GM21576 (cell line): Measurements from ENCODE around the gene FABP7.

Experiments
- ATAC-seq: cut with Tn5 transposase; IDR thresholded peaks from one replicate; pipeline ENCODE4 v1.9.1; 2021; ENCODE audit warnings: mild to moderate bottlenecking, moderate library complexity; ENCODE audit not compliant: unreplicated experiment

FABP7 gene

DNA sequence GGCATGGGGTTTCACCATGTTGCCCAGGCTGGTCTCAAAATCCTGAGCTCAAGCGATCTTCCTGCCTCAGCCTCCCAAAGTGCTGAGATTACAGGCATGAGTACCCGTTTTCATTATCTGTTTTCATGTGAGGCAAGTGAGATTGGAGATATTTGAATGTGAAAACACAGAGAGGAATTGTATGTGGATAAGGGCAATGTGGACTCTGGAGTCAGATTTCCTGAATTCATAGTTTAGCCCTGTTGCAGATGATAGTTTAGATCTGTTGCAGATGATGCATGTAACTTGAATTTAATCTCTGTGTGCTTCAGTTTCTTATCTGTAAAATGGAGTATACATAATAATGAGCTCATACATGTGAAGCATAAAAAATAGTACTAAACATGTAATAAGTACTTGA lies 13.2 kb downstream of the FABP7 start:
- no peak for ATAC-seq

DNA sequence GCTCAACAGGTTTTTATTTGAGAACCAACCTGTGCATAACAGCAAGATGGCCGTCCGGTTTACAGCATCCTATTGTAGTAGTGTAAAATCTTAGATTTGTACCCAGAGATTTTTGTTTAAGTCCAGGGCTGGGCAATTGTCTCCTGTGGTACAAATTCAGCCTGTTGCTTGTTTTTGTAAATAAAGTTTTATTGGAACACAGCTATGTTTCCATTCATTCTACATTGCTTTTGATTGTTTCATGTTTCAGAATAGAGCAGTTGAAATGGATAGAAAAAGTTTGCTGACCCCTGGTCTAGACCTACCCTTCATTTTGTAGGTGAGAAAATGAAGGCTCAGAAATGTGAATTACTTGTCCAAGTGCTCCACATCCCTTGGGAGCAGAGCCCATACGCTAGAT lies 18.0 kb downstream of the FABP7 start:
- no peak for ATAC-seq

DNA sequence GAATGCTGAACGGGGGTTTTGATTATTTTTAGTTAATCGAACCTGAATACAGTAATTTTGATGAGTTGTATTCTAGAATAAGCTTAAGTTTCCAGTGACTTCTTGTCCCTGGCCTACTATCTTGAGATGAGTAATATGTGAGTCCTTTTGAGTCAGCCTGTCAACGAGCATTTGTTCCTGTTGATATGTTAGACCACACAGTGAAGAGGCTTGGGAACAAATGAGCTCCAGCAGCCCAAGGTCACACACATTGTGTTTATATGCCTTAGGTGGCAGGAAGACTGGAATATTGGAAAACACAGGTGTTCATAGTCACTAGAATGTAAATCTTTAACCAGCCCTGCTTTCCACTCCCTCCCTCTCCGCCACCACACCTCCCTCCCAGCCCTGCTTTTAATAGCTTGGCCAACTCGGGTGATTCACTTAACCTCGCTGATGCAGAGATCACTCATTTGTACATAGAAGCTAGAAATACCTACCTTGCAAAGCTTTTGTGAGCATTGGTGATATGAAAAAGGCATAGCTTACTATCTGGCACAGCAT lies 18.7 kb downstream of the FABP7 start:
- peak; percentile 72 for ATAC-seq

DNA sequence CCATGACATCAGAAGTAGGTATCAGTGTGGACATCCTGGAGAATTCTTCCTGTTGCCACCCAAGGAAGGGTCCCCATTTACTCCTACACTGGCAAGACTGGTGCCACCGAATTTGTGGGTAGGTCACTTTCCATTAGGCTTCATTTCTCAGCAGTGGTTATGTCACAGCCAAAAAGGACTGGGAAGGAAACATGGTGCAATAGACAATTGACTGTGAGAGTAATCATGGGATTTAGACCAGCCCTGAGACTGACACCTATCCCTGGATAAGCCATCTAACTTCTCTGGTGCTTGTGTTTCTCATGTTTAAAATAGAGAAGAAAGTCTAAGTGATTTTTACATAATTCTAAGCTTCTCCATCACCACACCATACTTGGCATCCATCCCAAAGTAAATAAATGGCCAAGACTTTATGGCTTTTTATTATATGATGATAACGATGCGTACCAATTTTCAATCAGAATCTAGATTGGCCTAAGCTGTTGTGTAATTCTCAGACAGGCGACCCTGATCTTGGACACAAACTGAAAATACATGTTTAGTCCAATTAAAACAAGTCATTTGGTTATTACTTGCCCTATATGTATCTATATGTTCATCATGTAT lies 19.7 kb downstream of the FABP7 start:
- ATAC-seq, result no peak

DNA sequence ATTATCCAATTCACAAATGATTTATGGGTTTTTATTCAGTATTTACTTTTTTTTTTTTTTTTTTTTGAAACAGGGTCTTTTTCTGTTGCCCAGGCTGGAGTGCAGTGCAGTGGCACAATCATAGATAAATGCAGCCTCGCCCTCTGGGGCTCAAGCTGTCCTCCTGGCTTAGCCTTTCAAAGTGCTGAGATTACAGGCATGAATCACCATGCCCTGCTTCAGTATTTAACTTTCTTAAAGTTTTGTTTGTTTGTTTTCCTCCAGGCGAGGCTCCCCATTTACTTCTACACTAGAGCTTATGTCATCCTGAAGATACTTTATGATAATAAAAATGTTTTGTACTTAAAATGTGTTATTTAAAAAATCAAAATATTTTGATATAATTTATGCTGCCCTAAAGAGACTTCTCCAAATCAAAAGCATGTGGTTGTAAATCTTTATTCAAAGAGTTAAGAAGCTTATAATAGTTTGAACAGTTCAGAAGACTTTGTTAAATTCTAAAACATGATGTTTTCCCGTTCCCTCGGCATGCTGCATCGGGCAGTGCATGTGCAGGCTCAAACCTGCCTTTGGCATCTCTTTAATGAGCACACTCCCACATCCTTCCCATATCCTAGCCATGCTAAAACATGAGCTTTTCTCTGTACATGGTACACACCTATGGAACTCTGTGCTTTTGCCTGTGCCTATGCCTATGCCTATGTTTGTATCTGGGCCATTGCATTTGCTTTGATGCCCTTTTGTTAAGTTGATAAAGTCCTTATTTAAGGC lies 20.6 kb downstream of the FABP7 start:
- ATAC-seq, result no peak

DNA sequence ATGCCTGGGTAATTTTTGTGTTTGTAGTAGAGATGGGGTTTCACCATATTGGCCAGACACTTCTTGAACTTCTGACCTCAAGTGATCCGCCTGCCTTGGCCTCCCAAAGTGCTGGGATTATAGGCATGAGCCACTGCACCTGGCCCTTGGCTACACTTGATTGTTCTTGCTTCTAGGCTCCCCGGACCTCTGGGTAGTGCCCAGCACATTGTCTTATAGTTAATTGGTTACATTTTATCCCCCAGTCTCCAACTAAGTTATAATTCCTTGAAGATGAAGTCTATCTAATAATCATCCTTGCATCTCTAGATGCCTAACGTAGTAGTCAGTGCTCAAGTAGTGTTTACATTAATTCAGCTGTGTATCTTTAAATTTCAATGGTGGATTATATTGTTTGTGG lies 21.4 kb downstream of the FABP7 start:
- ATAC-seq, result no peak

DNA sequence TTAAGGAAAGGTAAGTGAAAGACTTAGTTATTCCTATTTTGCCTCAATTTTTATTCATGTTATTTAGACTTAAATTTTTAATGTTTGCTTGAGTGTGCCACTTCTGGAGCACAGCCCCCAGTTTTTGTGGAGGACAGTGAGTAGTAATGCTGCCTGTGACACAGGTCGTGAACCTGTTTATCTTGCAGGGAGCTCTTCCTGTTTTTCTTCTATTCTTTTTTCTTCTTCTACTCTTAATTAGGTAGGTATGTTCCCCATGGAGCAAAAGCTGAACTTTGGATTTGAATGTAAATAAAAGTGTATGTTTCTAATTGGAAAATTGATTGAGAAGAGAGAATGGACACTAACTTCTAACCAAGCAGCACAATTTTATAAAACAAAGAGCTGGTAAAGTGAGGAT lies 21.9 kb downstream of the FABP7 start:
- ATAC-seq, result no peak

DNA sequence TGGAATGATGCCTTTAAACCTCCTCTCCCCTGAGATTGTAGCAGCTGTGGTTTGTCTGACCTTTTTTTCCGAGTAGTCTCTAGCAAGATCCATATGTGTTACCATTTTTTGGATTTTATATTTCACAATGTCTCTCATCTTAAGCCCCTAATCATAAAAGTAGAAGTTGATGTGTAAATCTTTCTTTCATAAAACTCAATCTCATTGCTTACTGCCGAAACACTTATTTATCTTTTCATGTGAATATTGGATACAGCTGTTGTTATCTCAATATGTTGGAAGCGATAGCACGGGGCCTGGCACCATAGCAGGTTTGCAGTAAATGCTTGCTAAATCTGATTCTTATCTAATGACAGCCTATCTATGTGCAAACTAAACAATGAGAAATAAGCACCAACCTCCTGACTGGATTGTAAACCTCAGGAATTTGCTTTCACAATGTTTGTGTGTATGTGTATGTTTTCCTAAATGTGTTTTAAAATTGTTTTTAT lies 23.7 kb downstream of the FABP7 start:
- ATAC-seq, result no peak

DNA sequence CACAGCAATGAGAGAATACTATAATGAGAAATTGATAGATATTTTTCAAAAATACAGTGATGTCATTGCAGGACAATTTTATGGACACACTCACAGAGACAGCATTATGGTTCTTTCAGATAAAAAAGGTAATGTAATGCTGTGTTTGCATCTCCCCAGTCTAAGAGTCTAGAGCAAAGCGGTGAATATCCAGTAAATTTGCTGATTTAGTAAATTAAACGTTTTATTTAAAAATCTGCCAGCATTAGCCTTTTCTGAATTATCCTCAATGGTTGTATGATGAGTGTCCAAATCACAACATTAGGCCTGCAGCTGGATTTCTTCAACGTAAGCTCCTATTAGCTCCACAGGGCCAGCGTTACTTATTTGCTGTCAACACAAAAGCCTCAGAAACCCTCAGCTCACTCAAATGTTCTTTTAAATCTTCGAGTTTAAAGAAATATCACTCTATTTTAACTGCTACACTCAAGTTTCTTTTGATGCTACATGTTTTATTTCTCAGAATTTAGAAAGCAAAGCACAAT lies 25.5 kb downstream of the FABP7 start:
- no peak for ATAC-seq

DNA sequence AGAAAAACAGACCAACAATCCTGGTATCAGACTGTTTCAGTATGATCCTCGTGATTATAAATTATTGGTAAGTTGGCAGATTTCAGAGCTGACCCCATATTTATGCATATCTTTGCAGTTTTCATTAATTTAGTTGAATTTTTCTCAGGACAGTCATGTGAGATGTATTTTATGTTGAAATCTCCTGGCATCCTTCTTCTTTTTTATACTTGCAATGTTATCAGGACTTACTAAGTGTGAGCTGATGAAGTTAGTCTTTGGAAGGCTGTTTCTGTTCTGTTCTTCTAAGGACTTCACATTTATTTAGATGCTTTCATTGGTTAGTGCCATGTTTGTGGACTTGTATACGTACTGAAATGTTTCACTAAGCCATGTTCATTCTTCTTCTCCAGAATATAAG lies 26.8 kb downstream of the FABP7 start:
- ATAC-seq, result no peak

DNA sequence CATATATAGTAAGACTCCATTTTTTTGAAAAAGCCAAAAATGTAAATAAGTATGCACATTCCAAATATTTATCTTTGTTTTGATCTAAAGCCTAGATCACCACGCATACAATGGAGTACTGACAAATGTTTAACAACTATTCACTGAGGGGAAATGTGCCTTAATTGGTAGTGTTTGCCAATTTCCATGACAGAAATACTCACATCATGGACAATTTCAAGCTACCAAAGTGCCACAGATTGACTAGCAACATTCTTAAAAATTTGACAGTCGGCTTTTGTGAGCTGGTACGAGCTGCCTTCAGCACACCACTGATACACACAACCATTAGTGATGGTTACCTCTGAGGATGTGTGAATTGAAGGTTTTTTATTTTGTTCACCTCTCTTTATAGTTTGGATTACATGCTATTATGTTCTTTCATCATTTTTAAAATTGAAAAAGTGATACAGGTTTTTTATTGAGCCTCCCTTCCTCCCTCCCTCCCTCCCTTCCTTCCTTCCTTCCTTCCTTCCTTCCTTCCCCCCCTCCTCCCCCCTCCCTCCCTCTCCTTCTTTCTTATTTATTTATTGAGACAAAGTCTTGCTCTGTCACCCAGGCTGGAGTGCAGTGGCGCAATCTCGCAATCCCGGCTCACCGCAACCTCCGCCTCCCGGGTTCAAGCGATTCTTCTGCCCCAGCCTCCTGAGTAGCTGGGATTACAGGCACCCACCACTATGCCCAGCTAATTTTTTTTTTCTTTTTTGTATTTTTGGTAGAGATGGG lies 28.8 kb downstream of the FABP7 start:
- no peak for ATAC-seq

DNA sequence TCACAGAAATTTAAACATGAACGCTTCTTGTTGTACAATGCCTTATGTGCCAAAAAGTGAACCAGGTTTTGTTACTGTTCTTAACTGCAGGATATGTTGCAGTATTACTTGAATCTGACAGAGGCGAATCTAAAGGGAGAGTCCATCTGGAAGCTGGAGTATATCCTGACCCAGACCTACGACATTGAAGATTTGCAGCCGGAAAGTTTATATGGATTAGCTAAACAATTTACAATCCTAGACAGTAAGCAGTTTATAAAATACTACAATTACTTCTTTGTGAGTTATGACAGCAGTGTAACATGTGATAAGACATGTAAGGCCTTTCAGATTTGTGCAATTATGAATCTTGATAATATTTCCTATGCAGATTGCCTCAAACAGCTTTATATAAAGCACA lies 29.5 kb downstream of the FABP7 start:
- no peak for ATAC-seq

DNA sequence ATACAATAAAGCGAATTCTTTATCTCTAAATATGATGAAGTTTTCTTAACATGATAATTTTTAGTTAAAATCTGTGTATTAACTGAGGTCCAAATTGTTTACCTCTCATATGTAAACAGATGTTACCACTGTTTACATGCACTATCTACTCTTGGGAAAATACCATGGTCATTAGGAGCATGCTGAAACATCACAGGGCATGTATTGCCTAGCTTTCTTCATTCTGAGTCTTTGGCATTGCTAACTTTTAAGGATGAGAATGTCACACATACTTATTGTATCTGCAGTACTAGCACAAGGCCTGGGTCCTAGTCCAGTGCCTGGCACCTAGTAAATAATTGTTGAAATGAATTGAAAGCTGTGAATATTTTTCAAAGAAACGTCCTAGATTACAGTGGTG lies 30.2 kb downstream of the FABP7 start:
- ATAC-seq, result no peak

DNA sequence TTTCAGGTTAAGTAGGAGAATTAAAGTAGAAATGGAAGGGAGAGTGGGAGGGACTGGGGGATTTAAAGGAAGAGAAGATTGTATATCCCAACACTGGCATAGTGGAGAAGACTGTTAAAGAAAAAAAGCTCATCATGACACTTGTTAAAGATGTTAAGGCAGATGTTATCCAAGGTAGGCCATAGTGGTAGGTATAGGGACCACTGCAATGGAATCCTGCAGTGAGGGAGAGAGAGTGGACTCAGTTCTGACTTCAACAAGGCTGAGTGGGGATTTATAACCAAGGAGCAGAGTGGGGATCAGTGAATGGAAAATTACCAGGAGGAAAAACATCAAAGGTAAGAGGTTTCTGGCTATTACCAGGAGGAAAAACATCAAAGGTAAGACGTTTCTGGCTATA lies 30.7 kb downstream of the FABP7 start:
- no peak for ATAC-seq

DNA sequence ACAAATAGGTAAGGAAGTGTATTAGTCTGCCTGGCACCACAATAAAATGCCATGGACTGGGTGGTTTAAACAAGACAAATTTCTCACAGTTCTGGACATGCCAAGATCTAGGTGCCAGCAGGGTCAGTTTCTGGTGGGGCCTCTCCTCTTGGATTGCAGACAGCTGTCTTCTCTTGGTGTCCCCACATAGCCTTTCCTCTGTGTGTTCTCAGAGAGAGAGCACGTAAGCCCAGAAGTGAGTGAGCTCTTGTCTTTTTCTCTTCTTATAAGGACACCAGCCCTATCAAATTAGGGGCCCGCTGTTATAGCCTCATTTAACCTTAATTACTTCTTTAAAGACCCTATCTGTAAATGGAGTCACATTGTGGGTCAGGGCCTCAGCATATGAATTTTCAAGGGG lies 37.8 kb downstream of the FABP7 start:
- ATAC-seq, result no peak

DNA sequence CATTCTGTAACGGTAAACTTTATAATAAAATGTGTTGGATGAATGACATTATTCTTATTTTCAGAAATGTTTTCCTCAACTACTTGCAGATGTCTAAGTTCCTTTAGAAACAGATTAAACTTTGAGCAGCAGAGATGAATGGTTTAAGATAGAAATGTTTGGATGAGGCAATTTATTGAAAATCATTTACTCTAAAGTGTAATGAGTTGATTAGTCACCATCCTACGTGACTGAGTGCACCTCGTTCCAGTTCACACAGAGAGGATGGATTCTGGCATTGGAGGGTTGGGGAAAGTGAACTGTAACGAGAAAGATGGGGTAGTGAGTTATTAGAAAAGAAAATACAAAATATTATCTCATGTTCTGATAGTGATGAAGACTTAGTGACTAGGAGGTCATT lies 38.2 kb downstream of the FABP7 start:
- no peak for ATAC-seq

DNA sequence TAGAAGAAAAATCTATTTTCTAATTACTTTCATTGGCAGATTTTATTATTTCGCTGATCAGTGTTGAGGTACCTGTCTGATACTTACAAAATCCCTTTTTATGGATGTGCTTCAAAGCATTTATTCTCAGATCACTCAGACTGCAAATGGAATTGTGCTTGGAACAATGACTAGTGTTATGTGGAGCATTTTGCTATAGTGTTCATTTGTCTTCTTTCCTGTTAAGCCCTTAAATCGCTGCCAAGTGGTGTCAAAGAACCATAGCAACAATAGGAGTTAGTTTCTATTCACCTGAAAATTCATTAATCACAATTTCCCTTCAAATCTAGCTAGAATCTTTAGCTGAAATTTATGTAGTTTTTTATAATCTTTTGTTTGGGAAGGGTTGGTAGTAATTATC lies 39.4 kb downstream of the FABP7 start:
- ATAC-seq, result no peak

DNA sequence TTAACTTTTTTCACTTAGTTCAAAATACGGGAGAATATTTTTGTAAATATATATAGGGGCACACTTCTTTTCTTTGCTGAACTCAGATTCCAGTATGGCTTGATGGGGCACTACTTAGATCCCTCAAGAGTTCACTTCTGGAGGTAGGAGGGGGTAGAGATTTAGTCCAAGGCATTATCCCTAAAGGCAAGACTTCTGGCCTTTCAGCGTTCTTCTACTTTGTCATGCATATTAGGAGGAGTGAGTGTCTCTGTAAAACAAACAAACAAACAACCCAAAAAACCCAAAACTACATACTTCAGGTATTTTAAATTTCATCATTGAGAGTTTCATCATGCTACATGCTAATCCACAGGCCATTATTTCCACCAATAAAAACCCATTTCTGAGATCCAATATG lies 41.6 kb downstream of the FABP7 start:
- ATAC-seq, result no peak

DNA sequence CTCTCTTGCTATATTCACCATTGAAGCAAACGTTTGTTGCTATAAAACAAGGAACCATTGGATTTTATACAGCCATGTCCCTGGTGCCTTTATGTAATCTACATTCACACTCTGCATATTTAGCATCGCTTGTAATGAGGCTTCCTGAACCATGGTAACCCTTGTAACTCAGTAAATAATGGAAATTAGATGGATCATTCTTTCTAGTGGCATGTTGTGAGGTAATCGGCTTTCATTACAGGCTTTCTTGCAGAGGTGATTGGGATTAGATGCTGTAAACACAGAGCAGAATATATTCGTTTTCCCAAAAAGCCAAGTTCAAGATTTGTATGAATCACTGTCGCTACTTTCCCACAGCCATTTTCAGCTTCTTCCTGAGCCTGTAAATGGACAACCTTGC lies 45.6 kb downstream of the FABP7 start:
- ATAC-seq, result no peak

DNA sequence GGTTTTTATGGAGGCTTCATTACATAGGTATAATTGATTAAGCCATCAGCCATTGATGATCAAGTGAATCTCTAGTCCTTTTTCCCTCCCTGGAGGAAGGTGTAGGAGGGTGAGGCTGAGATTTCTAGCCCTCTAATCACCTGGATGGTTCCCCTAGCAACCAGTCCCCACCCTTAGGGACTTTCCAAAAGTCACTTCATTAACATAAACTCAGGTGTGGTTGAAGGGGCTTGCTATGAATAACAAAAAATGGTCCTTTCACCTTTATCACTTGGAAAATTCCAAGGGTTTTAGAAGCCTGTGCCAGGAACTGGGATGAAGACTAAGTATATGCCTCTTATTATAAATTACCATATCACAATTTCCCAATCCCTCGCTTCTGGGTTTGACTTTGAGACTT lies 49.9 kb downstream of the FABP7 start:
- no peak for ATAC-seq

DNA sequence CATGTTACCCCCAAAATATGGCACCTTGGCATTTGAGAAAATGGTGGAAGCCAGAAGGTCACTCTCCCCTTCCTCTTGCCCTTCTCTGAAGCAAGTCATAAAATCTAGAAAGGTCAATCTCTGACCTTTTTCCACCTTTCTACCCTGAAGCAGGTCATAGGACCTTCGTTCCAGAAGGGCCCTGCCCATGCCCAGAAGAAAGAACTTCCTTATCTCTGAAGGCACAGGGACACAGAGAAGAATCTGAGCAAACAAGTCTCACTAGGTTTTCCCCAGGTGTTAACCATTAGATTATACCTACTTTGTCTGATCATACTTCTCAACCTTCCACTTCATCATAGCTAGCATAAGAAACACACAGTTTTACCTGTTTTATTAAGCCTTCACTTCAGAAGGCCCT lies 52.0 kb downstream of the FABP7 start:
- ATAC-seq, result no peak

DNA sequence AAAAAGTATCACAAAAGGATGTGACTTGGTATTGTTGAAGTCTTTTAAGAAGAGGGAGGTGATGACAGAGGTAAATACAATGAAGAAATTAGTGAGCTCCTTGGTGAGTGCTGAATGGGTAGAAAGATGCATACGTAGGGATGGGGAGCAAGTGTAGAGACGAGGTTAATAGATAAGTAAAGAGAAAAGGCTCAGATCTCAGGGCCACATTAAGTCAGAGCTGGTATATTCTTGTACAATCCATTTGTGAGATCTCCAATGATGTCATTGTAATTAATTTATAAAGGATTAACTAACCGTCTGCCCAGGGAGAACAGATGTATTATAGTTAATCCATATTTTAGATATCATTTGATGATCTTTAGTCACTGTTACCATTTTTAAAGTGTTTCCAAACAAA lies 52.9 kb downstream of the FABP7 start:
- ATAC-seq, result no peak
